ENCODE measurements around the gene SIGLEC9. TPM values are rescaled to one million over a fixed set of nuclear protein-coding genes. Genes with fewer than 3 reads are reported as not detected.

SIGLEC9 gene
- total RNA-seq, 1 experiment from 2014 or later: not detected

DNA sequence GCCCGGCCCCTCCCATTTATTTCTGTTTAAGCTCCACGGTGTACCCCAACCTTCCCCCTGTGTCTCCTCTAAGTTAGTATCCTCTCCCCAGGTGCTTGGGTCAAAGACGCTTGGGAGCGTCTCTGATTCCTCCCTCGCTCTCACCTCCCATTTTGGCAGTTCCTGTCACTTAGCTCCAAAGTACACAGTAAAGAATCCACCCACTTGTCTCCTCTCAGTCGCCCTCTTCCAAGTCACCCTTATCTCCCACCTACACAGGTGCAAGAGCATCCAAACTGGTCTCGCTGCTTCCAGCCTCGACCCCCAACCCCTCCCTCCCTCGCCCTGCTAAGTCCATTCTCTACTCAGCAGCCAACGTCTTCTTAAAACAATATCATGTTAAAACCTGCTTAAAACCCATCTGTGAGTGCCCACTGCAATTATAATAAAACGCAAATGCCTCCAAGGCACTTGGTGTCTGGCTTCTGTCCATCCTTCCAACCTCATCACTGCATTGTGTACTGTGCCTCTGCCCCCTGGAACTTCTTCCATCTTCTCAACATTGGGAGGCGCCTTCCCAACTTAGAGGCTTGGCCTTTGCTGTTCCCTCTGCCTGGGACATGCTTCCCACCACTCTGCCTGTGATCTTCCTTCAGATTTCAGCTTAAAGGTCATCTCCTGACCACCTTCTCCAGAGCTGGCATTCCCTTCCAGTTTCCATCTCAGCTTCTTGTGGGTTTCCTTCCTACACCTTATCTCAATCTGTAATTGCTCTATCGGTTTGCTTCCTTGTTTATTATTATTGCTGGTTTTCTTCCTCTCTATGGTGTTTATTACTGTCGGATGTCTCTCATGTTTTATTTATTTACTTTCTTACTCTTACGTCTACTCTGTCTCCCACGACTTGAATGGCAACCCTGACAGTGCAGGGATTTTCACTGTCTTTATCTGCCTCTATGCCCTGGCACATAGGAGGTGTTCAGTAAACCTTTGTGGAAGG lies 32.5 kb upstream of the SIGLEC9 start (continued):
- TF ChIP-seq EZH2 (IDR thresholded peaks at IDR 0.05) (no peak), POLR2AphosphoS5 (IDR thresholded peaks at IDR 0.05; ENCODE audit: low read depth, low read length) (no peak)

DNA sequence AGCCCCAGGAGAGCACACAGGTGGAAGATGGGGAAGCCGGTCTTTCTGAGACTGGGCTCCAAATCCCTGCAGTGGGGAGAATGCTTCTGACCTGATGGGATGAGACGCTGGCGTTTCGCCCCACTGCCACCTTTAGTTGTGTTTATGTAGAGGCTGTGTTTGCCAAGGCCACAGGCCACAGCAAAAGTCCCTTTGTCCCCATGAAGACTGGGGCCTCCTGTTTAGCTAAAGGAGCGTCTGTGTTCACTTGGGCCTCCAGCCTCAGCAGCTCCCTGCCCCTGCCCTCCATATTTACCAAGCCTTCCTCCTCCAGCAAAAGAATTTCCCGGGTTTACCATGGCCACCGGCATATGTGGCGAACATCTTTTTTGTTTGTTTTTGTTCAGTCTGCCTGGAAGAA lies 31.6 kb upstream of the SIGLEC9 start:
- ATAC-seq (no peak), DNase-seq (ENCODE audit: low read depth, low spot score) (no peak)
- H4K20me1 ChIP-seq (ENCODE audit: insufficient read depth): no peaks in the 10 kb centered on the region
- H3K9ac ChIP-seq (ENCODE audit: low read length): no peak overlapping the region
- H3K4me2 ChIP-seq (ENCODE audit: low read length): no peak overlapping the region
- intact Hi-C loops (cut with micrococcal nuclease): loop anchor here (5.0 to 10.0 kb wide), 2 partner anchors 301 to 728 kb away; partner anchors contain the start of genes ACP4 and NAPSA
- H3K36me3 ChIP-seq (ENCODE audit: control insufficient read depth in 1 of 2, insufficient read depth in 2 of 2, low read length in 2 of 2): no peaks in the 10 kb centered on the region; a peak in 1 of 4 replicates
- no peaks in the 10 kb centered on the region for H3K9me3 ChIP-seq (ENCODE audit: control insufficient read depth in 1 of 2, insufficient read depth in 1 of 2, low read depth in 1 of 2, low read length in 2 of 2)
- H3K27ac ChIP-seq (ENCODE audit: low read depth, low read length): no peak overlapping the region
- H3K79me2 ChIP-seq (ENCODE audit: insufficient read depth, low read length): no peaks in the 10 kb centered on the region
- TF ChIP-seq CBX3 (IDR thresholded peaks at IDR 0.05; ENCODE audit: low read depth) (no peak), JUND (IDR thresholded peaks at IDR 0.05) (no peak), ZFX (IDR thresholded peaks at IDR 0.05) (no peak), ZBTB33 (IDR thresholded peaks at IDR 0.05; ENCODE audit: extremely low read depth, insufficient replicate concordance, low read length) (no peak), TCF7L2 (IDR thresholded peaks at IDR 0.05; ENCODE audit: borderline replicate concordance, extremely low read depth, insufficient read depth, insufficient read length) (no peak), SIN3A (IDR thresholded peaks at IDR 0.05; ENCODE audit: low read depth) (no peak)
- ChIA-PET CTCF (interaction anchor here (0.9 to 6.3 kb wide), 2 partner anchors 74 to 389 kb away, joined by 3 to 140 read pairs; partner anchors contain the start of gene KLK10), POLR2A (interaction anchor here (1.1 to 1.8 kb wide), 2 partner anchors 72 to 76 kb away, joined by 4 to 7 read pairs; no protein-coding TSS in a partner anchor), RAD21 (ENCODE audit: low non-redundant PET in 1 of 2, low total read pairs in 2 of 2, uncharacterized antibody in 2 of 2, unreplicated experiment in 2 of 2) (no interaction called here)
- H3K4me3 ChIP-seq (replicated peaks in 1 of 2; ENCODE audit: low read depth in 1 of 2, low read length in 2 of 2): no peak overlapping the region
- H3K27me3 ChIP-seq (ENCODE audit: insufficient read depth, low read length): no peaks in the 10 kb centered on the region
- H3K4me1 ChIP-seq (ENCODE audit: control insufficient read depth in 1 of 2, insufficient read depth in 2 of 2, low read length in 2 of 2): peaks cover 2 to 13% of the 10 kb centered on the region in 2 experiments; a peak in 2 of 4 replicates
- H3K9me2 ChIP-seq (ENCODE audit: insufficient read depth): no peaks in the 10 kb centered on the region
- BruUV-seq (replicated peaks): no TSS peak
- H2AFZ ChIP-seq (ENCODE audit: low read depth, low read length, poor library complexity, severe bottlenecking): no peak overlapping the region

Measured in HCT116 (cell line).